WTC11 (cell line): ENCODE results near the gene FAM53B. TPM values are rescaled to one million over a fixed set of nuclear protein-coding genes. Genes with fewer than 3 reads are reported as not detected.

ENCODE experiments used
- ATAC-seq: fragments of 200-7000 bp; cut with Tn5 transposase; 2 replicates; pipeline ENCODE4 v1.10.0; 2021; ENCODE audit warnings: mild to moderate bottlenecking, moderate library complexity
- CTCF ChIA-PET: fragments of 300-600 bp; sonication (Branson Sonifier 250); formaldehyde crosslinking; loops from one replicate; lab custom pipeline; 2021; ENCODE audit warnings: antibody characterized with exemption; lab: Charles Lee
- POLR2A ChIA-PET: fragments of 350-600 bp; sonication (Branson Sonifier 250); formaldehyde crosslinking; loops from one replicate; lab custom pipeline; 2021; ENCODE audit warnings: antibody characterized with exemption; lab: Charles Lee
- DNase-seq: peaks from one replicate; pipeline ENCODE4 v3.0.0; 2021; ENCODE audit warnings: low spot score
- H3K27ac Mint-ChIP-seq: 2 replicates; pipeline ENCODE4 v1.8.0; 2021; ENCODE audit warnings: mixed read lengths
- H3K27me3 Mint-ChIP-seq: 2 replicates; pipeline ENCODE4 v1.8.0; 2021; ENCODE audit warnings: low read depth, mild to moderate bottlenecking, moderate library complexity, mixed read lengths
- H3K36me3 Mint-ChIP-seq: 2 replicates; pipeline ENCODE4 v1.8.0; 2021; ENCODE audit warnings: mixed read lengths
- H3K4me1 Mint-ChIP-seq: 2 replicates; pipeline ENCODE4 v1.8.0; 2022; ENCODE audit warnings: mixed read lengths
- H3K4me3 Mint-ChIP-seq: 2 replicates; pipeline ENCODE4 v1.8.0; 2021; ENCODE audit warnings: mild to moderate bottlenecking, moderate library complexity, mixed read lengths
- H3K9me3 Mint-ChIP-seq: 2 replicates; pipeline ENCODE4 v1.8.0; 2021; ENCODE audit warnings: mixed read lengths
- CREM ChIP-seq: sonication (generic); formaldehyde crosslinking; IDR thresholded peaks from 2 replicates; pipeline ENCODE4 v1.8.1; 2022; ENCODE audit warnings: mild to moderate bottlenecking, missing genetic modification reagents, moderate library complexity
- ELF4 ChIP-seq: sonication (generic); formaldehyde crosslinking; IDR thresholded peaks from 2 replicates; pipeline ENCODE4 v1.8.1; 2022; ENCODE audit warnings: low read depth, mild to moderate bottlenecking, moderate library complexity, missing genetic modification reagents
- EMX1 ChIP-seq: fragments of 250-450 bp; sonication (Bioruptor Pico); IDR thresholded peaks from 2 replicates; pipeline ENCODE4 v1.8.0; 2021; ENCODE audit warnings: mild to moderate bottlenecking
- ESRRA ChIP-seq: sonication (generic); formaldehyde crosslinking; IDR thresholded peaks from 2 replicates; pipeline ENCODE4 v1.8.1; 2022; ENCODE audit warnings: mild to moderate bottlenecking, missing genetic modification reagents, borderline replicate concordance
- FOXK1 ChIP-seq: sonication (generic); formaldehyde crosslinking; IDR thresholded peaks from 2 replicates; pipeline ENCODE4 v1.8.0; 2022; ENCODE audit warnings: mild to moderate bottlenecking, moderate library complexity, missing genetic modification reagents
- GABPB1 ChIP-seq: sonication (generic); formaldehyde crosslinking; IDR thresholded peaks from 2 replicates; pipeline ENCODE4 v1.8.1; 2023; ENCODE audit warnings: mild to moderate bottlenecking, missing genetic modification reagents
- MYBL2 ChIP-seq: sonication (generic); formaldehyde crosslinking; IDR thresholded peaks from 2 replicates; pipeline ENCODE4 v1.8.1; 2023; ENCODE audit warnings: mild to moderate bottlenecking, moderate library complexity, missing genetic modification reagents
- NFATC4 ChIP-seq: fragments of 250-450 bp; sonication (Bioruptor Pico); IDR thresholded peaks from 2 replicates; pipeline ENCODE4 v1.9.0; 2021; ENCODE audit warnings: mild to moderate bottlenecking
- NR3C1 ChIP-seq: sonication (generic); formaldehyde crosslinking; conservative IDR thresholded peaks from 2 replicates; pipeline ENCODE4 v1.8.1; 2023; ENCODE audit warnings: low read depth, mild to moderate bottlenecking, missing genetic modification reagents
- RELA ChIP-seq: sonication (generic); formaldehyde crosslinking; IDR thresholded peaks from 2 replicates; pipeline ENCODE4 v1.8.1; 2022; ENCODE audit warnings: missing genetic modification reagents, mild to moderate bottlenecking, borderline replicate concordance
- SMAD4 ChIP-seq: sonication (generic); formaldehyde crosslinking; IDR thresholded peaks from 2 replicates; pipeline ENCODE4 v1.8.0; 2022; ENCODE audit warnings: mild to moderate bottlenecking, missing genetic modification reagents
- TCF7 ChIP-seq: sonication (generic); formaldehyde crosslinking; IDR thresholded peaks from 2 replicates; pipeline ENCODE4 v1.8.0; 2022; ENCODE audit warnings: mild to moderate bottlenecking, low read depth, missing genetic modification reagents, moderate library complexity
- TEAD4 ChIP-seq: sonication (generic); formaldehyde crosslinking; IDR thresholded peaks from 2 replicates; pipeline ENCODE4 v1.8.0; 2022; ENCODE audit warnings: mild to moderate bottlenecking, missing genetic modification reagents
- TP53 ChIP-seq: sonication (generic); formaldehyde crosslinking; IDR thresholded peaks from 2 replicates; pipeline ENCODE4 v1.8.1; 2023; ENCODE audit warnings: mild to moderate bottlenecking, missing genetic modification reagents
- ZNF232 ChIP-seq: sonication (generic); formaldehyde crosslinking; IDR thresholded peaks from 2 replicates; pipeline ENCODE4 v1.8.0; 2022; ENCODE audit warnings: mild to moderate bottlenecking, missing genetic modification reagents
- ZNF263 ChIP-seq: sonication (generic); formaldehyde crosslinking; IDR thresholded peaks from 2 replicates; pipeline ENCODE4 v1.8.1; 2022; ENCODE audit warnings: low read depth, mild to moderate bottlenecking, moderate library complexity, missing genetic modification reagents
- ZNF317 ChIP-seq: sonication (generic); formaldehyde crosslinking; IDR thresholded peaks from 2 replicates; pipeline ENCODE4 v1.8.1; 2023; ENCODE audit warnings: low read depth, mild to moderate bottlenecking, moderate library complexity, missing genetic modification reagents, borderline replicate concordance
- ZNF671 ChIP-seq: fragments of 250-450 bp; sonication (Bioruptor Pico); IDR thresholded peaks from 2 replicates; pipeline ENCODE4 v1.8.0; 2021; ENCODE audit warnings: mild to moderate bottlenecking
- total RNA-seq: library from RNA; stranded (reverse); gene quantifications from 3 replicates; pipeline ENCODE4 v1.2.3, GENCODE V29; 2021
- TF ChIP-seq, protein P1 (sequence below): sonication (generic); formaldehyde crosslinking; IDR thresholded peaks from 2 replicates; pipeline ENCODE4 v1.8.0; 2022; ENCODE audit warnings: mild to moderate bottlenecking, missing genetic modification reagents
- TF ChIP-seq, protein P2 (sequence below): fragments of 250-450 bp; sonication (Bioruptor Pico); IDR thresholded peaks from 2 replicates; pipeline ENCODE4 v1.8.0; 2021; ENCODE audit warnings: mild to moderate bottlenecking
- TF ChIP-seq, protein P3 (sequence below): sonication (generic); formaldehyde crosslinking; IDR thresholded peaks from 2 replicates; pipeline ENCODE4 v1.8.0; 2022; ENCODE audit warnings: missing genetic modification reagents
- TF ChIP-seq, protein P4 (sequence below): sonication (generic); formaldehyde crosslinking; IDR thresholded peaks from 2 replicates; pipeline ENCODE4 v1.8.1; 2023; ENCODE audit warnings: mild to moderate bottlenecking, missing genetic modification reagents, moderate library complexity
- TF ChIP-seq, protein P5 (sequence below): sonication (generic); formaldehyde crosslinking; IDR thresholded peaks from 2 replicates; pipeline ENCODE4 v1.8.1; 2023; ENCODE audit warnings: mild to moderate bottlenecking, missing genetic modification reagents

The FAM53B gene
- total RNA-seq, 1 experiment from 2014 or later = 21.3 TPM

DNA sequence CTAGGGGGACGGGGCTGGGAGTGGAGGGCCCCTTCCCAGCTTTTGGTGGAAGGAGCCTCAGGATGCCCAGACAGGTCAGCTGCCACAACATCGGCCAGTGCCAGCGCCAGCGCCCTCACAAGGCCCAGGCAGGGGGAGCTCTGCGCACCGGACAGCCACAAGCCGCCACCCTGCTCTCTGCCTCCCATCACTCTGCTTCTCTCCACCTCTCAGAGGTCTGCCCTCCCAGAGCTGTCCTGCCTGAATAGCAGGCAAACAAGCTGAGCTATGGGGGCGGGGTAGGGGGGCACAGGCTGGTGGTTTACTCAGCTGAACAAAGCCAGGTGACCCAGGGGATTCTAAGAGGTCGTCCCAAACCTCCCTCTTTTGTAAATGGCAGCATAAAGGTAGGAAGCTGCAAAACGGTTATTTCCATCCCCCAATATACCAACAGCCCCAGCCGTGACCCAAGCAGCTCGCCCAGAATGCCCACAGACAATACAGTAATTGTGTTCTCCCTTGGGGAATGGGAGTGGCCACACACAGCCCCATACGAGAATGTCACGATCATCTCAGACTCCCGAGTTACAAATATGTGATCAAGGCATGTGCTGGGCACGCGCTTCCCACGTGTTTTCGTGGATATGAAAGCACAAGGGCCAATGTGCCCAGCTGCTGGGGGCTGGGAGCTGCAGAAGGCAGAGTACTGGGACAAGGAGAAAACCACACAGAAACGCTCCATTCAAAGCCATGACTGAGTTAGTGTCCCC, 19.7 kb downstream of the FAM53B start:
- ATAC-seq (peak; percentile 47), DNase-seq (no peak)
- Mint-ChIP-seq H3K4me3 (no peak overlapping the region), H3K27me3 (no peaks in the 10 kb centered on the region), H3K9me3 (no peaks in the 10 kb centered on the region), H3K27ac (no peak overlapping the region), H3K4me1 (peaks cover 31% of the 10 kb centered on the region), H3K36me3 (no peaks in the 10 kb centered on the region; the same call in 1 of the 2 replicates)
- TF ChIP-seq ELF4 = no peak
- TF ChIP-seq GABPB1 (CRISPR knock-in tag) = peak; percentile 74
- TF ChIP-seq MYBL2 (CRISPR knock-in tag) = no peak
- TF ChIP-seq, protein P1, sequence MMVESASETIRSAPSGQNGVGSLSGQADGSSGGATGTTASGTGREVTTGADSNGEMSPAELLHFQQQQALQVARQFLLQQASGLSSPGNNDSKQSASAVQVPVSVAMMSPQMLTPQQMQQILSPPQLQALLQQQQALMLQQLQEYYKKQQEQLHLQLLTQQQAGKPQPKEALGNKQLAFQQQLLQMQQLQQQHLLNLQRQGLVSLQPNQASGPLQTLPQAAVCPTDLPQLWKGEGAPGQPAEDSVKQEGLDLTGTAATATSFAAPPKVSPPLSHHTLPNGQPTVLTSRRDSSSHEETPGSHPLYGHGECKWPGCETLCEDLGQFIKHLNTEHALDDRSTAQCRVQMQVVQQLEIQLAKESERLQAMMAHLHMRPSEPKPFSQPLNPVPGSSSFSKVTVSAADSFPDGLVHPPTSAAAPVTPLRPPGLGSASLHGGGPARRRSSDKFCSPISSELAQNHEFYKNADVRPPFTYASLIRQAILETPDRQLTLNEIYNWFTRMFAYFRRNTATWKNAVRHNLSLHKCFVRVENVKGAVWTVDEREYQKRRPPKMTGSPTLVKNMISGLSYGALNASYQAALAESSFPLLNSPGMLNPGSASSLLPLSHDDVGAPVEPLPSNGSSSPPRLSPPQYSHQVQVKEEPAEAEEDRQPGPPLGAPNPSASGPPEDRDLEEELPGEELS (CRISPR knock-in tag) = 0 out of 2 replicates have a peak, but pooled peaks have one; percentile 15
- TF ChIP-seq ZNF671 (CRISPR knock-in tag) = no peak
- ChIA-PET POLR2A (interaction anchor here (1.1 kb wide), 1 partner anchor 12 kb away, joined by 4 read pairs; no protein-coding TSS in a partner anchor), CTCF (interaction anchor here (0.6 to 2.1 kb wide), 3 partner anchors 17 to 81 kb away, joined by 3 to 16 read pairs (median 3); no protein-coding TSS in a partner anchor)

DNA sequence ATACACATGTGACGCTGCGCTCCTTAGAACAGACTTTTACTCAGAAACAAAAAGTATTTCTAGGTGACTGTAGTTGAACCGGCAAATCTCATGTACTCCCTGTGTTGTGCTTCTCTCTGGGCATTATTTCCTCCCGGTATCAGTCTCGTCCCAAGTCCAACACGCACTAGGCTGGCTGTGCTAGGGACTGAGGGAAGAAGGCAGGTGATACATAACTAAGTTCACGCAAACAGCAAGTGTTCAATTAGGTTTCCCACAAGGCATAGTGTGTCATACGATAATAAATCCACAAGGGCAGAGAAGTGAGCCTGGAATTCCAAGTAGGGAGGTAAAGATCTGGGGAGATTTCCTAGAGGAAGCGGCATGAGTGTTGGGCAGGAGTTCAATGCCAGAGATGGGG, 20.4 kb downstream of the FAM53B start:
- CTCF ChIA-PET = interaction anchor here (0.6 to 2.1 kb wide), 3 partner anchors 18 to 111 kb away, joined by 3 to 16 read pairs (median 4); no protein-coding TSS in a partner anchor
- H3K4me3 Mint-ChIP-seq = no peak overlapping the region

More for the DNA sequence above, 20.4 kb downstream of the FAM53B start:
- DNase-seq = no peak
- POLR2A ChIA-PET = interaction anchor here (1.1 kb wide), 1 partner anchor 13 kb away, joined by 4 read pairs; no protein-coding TSS in a partner anchor
- Mint-ChIP-seq H3K9me3 (no peaks in the 10 kb centered on the region), H3K4me1 (peaks cover 31% of the 10 kb centered on the region), H3K27ac (peak overlapping the region; percentile 38; the same call in 1 of the 2 replicates), H3K27me3 (no peaks in the 10 kb centered on the region), H3K36me3 (no peaks in the 10 kb centered on the region; the same call in 1 of the 2 replicates)
- no peak for TF ChIP-seq NFATC4 (CRISPR knock-in tag)
- no peak for TF ChIP-seq TCF7
- TF ChIP-seq FOXK1 = no peak
- TF ChIP-seq ZNF232 (CRISPR knock-in tag) = no peak
- no peak for TF ChIP-seq SMAD4 (CRISPR knock-in tag)
- TF ChIP-seq, protein P2, sequence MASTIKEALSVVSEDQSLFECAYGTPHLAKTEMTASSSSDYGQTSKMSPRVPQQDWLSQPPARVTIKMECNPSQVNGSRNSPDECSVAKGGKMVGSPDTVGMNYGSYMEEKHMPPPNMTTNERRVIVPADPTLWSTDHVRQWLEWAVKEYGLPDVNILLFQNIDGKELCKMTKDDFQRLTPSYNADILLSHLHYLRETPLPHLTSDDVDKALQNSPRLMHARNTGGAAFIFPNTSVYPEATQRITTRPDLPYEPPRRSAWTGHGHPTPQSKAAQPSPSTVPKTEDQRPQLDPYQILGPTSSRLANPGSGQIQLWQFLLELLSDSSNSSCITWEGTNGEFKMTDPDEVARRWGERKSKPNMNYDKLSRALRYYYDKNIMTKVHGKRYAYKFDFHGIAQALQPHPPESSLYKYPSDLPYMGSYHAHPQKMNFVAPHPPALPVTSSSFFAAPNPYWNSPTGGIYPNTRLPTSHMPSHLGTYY = no peak
- no peak for TF ChIP-seq ZNF317 (CRISPR knock-in tag)
- no peak for TF ChIP-seq RELA (CRISPR knock-in tag)
- TF ChIP-seq, protein P3, sequence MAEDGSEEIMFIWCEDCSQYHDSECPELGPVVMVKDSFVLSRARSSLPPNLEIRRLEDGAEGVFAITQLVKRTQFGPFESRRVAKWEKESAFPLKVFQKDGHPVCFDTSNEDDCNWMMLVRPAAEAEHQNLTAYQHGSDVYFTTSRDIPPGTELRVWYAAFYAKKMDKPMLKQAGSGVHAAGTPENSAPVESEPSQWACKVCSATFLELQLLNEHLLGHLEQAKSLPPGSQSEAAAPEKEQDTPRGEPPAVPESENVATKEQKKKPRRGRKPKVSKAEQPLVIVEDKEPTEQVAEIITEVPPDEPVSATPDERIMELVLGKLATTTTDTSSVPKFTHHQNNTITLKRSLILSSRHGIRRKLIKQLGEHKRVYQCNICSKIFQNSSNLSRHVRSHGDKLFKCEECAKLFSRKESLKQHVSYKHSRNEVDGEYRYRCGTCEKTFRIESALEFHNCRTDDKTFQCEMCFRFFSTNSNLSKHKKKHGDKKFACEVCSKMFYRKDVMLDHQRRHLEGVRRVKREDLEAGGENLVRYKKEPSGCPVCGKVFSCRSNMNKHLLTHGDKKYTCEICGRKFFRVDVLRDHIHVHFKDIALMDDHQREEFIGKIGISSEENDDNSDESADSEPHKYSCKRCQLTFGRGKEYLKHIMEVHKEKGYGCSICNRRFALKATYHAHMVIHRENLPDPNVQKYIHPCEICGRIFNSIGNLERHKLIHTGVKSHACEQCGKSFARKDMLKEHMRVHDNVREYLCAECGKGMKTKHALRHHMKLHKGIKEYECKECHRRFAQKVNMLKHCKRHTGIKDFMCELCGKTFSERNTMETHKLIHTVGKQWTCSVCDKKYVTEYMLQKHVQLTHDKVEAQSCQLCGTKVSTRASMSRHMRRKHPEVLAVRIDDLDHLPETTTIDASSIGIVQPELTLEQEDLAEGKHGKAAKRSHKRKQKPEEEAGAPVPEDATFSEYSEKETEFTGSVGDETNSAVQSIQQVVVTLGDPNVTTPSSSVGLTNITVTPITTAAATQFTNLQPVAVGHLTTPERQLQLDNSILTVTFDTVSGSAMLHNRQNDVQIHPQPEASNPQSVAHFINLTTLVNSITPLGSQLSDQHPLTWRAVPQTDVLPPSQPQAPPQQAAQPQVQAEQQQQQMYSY = no peak
- TF ChIP-seq, protein P4, sequence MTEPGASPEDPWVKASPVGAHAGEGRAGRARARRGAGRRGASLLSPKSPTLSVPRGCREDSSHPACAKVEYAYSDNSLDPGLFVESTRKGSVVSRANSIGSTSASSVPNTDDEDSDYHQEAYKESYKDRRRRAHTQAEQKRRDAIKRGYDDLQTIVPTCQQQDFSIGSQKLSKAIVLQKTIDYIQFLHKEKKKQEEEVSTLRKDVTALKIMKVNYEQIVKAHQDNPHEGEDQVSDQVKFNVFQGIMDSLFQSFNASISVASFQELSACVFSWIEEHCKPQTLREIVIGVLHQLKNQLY (CRISPR knock-in tag) = no peak
- no peak for TF ChIP-seq EMX1 (CRISPR knock-in tag)
- TF ChIP-seq ZNF263 = no peak
- TF ChIP-seq, protein P5, sequence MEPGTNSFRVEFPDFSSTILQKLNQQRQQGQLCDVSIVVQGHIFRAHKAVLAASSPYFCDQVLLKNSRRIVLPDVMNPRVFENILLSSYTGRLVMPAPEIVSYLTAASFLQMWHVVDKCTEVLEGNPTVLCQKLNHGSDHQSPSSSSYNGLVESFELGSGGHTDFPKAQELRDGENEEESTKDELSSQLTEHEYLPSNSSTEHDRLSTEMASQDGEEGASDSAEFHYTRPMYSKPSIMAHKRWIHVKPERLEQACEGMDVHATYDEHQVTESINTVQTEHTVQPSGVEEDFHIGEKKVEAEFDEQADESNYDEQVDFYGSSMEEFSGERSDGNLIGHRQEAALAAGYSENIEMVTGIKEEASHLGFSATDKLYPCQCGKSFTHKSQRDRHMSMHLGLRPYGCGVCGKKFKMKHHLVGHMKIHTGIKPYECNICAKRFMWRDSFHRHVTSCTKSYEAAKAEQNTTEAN (CRISPR knock-in tag) = no peak
- TF ChIP-seq CREM (CRISPR knock-in tag) = no peak
- TF ChIP-seq TP53 (CRISPR knock-in tag) = no peak
- TF ChIP-seq ESRRA (CRISPR knock-in tag) = no peak
- TF ChIP-seq TEAD4 (CRISPR knock-in tag) = no peak
- TF ChIP-seq NR3C1 (CRISPR knock-in tag) = no peak
- ATAC-seq = no peak
